ENCODE measurements around the gene FXN. TPM values are rescaled to one million over a fixed set of nuclear protein-coding genes. Genes with fewer than 3 reads are reported as not detected.

Gene FXN
- total and polyA plus RNA-seq, 2 donors (not counting 1 experiment from before 2014, with no cell fraction given) = 8.8 to 9.6 TPM

DNA sequence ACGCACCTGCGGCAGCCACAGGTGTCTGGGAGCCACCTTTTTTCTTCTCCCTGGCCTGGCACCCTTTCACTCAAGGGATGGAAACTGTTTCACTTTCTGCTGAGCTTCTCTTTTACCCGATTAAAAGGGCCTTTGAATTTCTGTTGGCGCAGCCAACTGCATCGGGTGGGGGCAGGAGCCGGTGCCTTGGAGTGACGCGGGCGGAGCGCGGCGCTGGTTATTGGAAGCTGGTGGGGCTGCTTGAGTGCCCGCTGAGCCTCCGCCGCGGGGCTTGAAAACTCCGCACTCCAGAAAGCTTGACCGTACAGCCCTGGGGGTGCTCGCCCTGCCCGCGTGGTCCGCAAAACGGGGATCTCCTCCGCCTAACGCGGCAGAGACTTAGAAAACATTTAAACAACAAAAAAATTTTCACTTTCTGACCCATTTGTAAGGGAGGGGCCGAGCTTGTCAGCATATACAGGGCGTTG, 86.6 kb downstream of the FXN start:
- ATAC-seq (ENCODE audit: low read depth) = peak; percentile 70
- Histone ChIP-seq H3K36me3 (replicated peaks in 1 of 2; ENCODE audit: control extremely low read depth in 1 of 2, control insufficient read depth in 1 of 2, extremely low read depth in 1 of 2, insufficient read depth in 2 of 2, low read length in 1 of 2) (no peaks in the 10 kb centered on the region), H3K4me3 (ENCODE audit: control extremely low read depth in 1 of 5, extremely low read depth in 1 of 5, insufficient read depth in 1 of 5, low read depth in 2 of 5, low read length in 4 of 5) (peak overlapping the region; percentile 45 to 89 (median 69)), H3K9ac (ENCODE audit: low read length) (peak overlapping the region; percentile 68), H3K9me3 (ENCODE audit: control extremely low read depth in 1 of 3, control insufficient read depth in 2 of 3, insufficient read depth in 1 of 3, low read length in 2 of 3) (no peaks in the 10 kb centered on the region), H3K4me2 (replicated peaks; ENCODE audit: low read depth, low read length, poor library complexity, severe bottlenecking) (peak overlapping the region; percentile 97), H3K27me3 (replicated peaks in 1 of 4; ENCODE audit: control extremely low read depth in 1 of 4, control insufficient read depth in 3 of 4, insufficient read depth in 4 of 4, low read length in 3 of 4) (peaks cover 0 to 6% (median 0%) of the 10 kb centered on the region in 4 experiments), H3K79me2 (ENCODE audit: control insufficient read depth, insufficient read depth, low read length) (no peaks in the 10 kb centered on the region), H2AFZ (ENCODE audit: insufficient read depth, low read depth, low read length, poor library complexity, severe bottlenecking) (peak overlapping the region; percentile 82), H4K20me1 (ENCODE audit: control insufficient read depth, insufficient read depth, low read length, poor library complexity, severe bottlenecking) (no peaks in the 10 kb centered on the region), H3K27ac (ENCODE audit: low read length in 2 of 2) (no peak overlapping the region), H3K4me1 (ENCODE audit: control insufficient read depth in 2 of 2, insufficient read depth in 2 of 2, low read length in 2 of 2) (peaks cover 12 to 16% of the 10 kb centered on the region in 2 donors)
- intact Hi-C loops (cut with micrococcal nuclease) = loop anchor here (5.0 kb wide), 2 partner anchors 50 to 85 kb away; partner anchors contain the start of genes FXN and TJP2
- Mint-ChIP-seq H3K9me3 (ENCODE audit: insufficient read depth) (no peaks in the 10 kb centered on the region), H3K27ac (peak overlapping the region; percentile 72), H3K4me1 (peaks cover 15% of the 10 kb centered on the region), H3K27me3 (no peaks in the 10 kb centered on the region), H3K4me3 (peak overlapping the region; percentile 97)
- CTCF ChIA-PET = interaction anchor here (1.0 to 1.5 kb wide), 3 partner anchors 15 to 89 kb away, joined by 3 read pairs; no protein-coding TSS in a partner anchor
- POLR2A ChIA-PET = no interaction called here
- WGBS (ENCODE audit: insufficient coverage) = 0% methylated on average over 28 of the region's 28 CpGs
- peak; percentile 70 for DNase-seq
- TF ChIP-seq, protein P1, sequence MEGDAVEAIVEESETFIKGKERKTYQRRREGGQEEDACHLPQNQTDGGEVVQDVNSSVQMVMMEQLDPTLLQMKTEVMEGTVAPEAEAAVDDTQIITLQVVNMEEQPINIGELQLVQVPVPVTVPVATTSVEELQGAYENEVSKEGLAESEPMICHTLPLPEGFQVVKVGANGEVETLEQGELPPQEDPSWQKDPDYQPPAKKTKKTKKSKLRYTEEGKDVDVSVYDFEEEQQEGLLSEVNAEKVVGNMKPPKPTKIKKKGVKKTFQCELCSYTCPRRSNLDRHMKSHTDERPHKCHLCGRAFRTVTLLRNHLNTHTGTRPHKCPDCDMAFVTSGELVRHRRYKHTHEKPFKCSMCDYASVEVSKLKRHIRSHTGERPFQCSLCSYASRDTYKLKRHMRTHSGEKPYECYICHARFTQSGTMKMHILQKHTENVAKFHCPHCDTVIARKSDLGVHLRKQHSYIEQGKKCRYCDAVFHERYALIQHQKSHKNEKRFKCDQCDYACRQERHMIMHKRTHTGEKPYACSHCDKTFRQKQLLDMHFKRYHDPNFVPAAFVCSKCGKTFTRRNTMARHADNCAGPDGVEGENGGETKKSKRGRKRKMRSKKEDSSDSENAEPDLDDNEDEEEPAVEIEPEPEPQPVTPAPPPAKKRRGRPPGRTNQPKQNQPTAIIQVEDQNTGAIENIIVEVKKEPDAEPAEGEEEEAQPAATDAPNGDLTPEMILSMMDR (IDR thresholded peaks at IDR 0.05) = no peak
- TF ChIP-seq EZH2 (IDR thresholded peaks at IDR 0.05; ENCODE audit: borderline replicate concordance, insufficient read depth, low read depth, low read length, poor library complexity, severe bottlenecking) = no peak

DNA sequence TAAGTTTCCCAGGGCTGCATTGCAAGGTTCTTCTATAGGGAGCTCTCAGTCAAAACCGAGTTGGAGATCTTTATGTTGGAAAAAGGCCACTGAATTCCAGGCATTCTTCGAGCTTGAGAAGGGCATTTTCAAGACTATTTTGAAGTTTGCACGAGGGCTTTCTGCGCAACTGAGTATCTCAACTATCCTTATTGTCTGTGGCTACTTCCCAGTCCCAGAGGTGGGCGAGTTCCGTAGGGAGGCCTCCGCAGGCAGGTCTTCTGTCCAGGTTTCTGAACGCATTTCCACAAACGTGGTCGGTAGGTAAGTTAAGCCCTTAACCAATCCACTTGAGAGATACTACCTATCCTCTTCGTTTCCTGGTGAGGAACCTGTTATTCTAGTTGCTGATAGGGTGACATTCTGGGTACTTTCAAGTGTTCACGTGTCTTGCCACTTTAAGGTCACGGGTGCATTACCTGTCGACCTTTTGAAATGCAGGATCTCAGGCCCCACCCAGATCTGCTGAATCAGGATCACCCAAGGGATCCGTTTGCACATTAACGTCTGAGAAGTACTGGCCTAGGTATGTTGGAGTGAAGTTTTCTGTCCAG, 87.1 kb downstream of the FXN start:
- DNase-seq (peak; percentile 11), ATAC-seq (ENCODE audit: low read depth) (no peak)
- Histone ChIP-seq H3K4me2 (replicated peaks; ENCODE audit: low read depth, low read length, poor library complexity, severe bottlenecking) (peak overlapping the region; percentile 97), H3K36me3 (replicated peaks in 1 of 2; ENCODE audit: control extremely low read depth in 1 of 2, control insufficient read depth in 1 of 2, extremely low read depth in 1 of 2, insufficient read depth in 2 of 2, low read length in 1 of 2) (no peaks in the 10 kb centered on the region), H3K4me3 (ENCODE audit: control extremely low read depth in 1 of 5, extremely low read depth in 1 of 5, insufficient read depth in 1 of 5, low read depth in 2 of 5, low read length in 4 of 5) (peak overlapping the region; percentile 45 to 89 (median 69)), H3K27ac (ENCODE audit: low read length in 2 of 2) (no peak overlapping the region), H3K4me1 (ENCODE audit: control insufficient read depth in 2 of 2, insufficient read depth in 2 of 2, low read length in 2 of 2) (peaks cover 12 to 16% of the 10 kb centered on the region in 2 donors), H2AFZ (ENCODE audit: insufficient read depth, low read depth, low read length, poor library complexity, severe bottlenecking) (peak overlapping the region; percentile 82), H3K9ac (ENCODE audit: low read length) (peak overlapping the region; percentile 68), H3K27me3 (replicated peaks in 1 of 4; ENCODE audit: control extremely low read depth in 1 of 4, control insufficient read depth in 3 of 4, insufficient read depth in 4 of 4, low read length in 3 of 4) (peaks cover 0 to 6% (median 0%) of the 10 kb centered on the region in 4 experiments), H3K9me3 (ENCODE audit: control extremely low read depth in 1 of 3, control insufficient read depth in 2 of 3, insufficient read depth in 1 of 3, low read length in 2 of 3) (no peaks in the 10 kb centered on the region), H4K20me1 (ENCODE audit: control insufficient read depth, insufficient read depth, low read length, poor library complexity, severe bottlenecking) (no peaks in the 10 kb centered on the region), H3K79me2 (ENCODE audit: control insufficient read depth, insufficient read depth, low read length) (no peaks in the 10 kb centered on the region)
- intact Hi-C loops (cut with micrococcal nuclease) = loop anchor here (5.0 kb wide), 2 partner anchors 50 to 85 kb away; partner anchors contain the start of genes FXN and TJP2
- CTCF ChIA-PET = interaction anchor here (1.0 to 1.5 kb wide), 3 partner anchors 15 to 89 kb away, joined by 3 read pairs; no protein-coding TSS in a partner anchor
- H3K9me3 Mint-ChIP-seq (ENCODE audit: insufficient read depth) = no peaks in the 10 kb centered on the region
- no peak overlapping the region for H3K27ac Mint-ChIP-seq
- H3K4me3 Mint-ChIP-seq = peak overlapping the region; percentile 97
- peaks cover 15% of the 10 kb centered on the region for H3K4me1 Mint-ChIP-seq
- WGBS (ENCODE audit: insufficient coverage) = 59% methylated on average over 15 of the region's 16 CpGs
- POLR2A ChIA-PET = no interaction called here
- TF ChIP-seq, protein P1 (IDR thresholded peaks at IDR 0.05) = no peak
- TF ChIP-seq EZH2 (IDR thresholded peaks at IDR 0.05; ENCODE audit: borderline replicate concordance, insufficient read depth, low read depth, low read length, poor library complexity, severe bottlenecking) = no peak
- H3K27me3 Mint-ChIP-seq = no peaks in the 10 kb centered on the region

Data from B cell (primary cell).